Ammon's horn (tissue), 1 donor: Measurements from ENCODE around the gene CHAD.
"Not testable (repeated sequence)": the region's sequence is repeated elsewhere in the genome, so short reads cannot be mapped to it uniquely, and the experiment has no call there.

Source experiments
- DNase-seq: peaks from one replicate; pipeline ENCODE4 v3.0.0-alpha.2; 2016; ENCODE audit warnings: low spot score

The CHAD gene

GRCh38 chr17:50495217-50495823 lies 26.6 kb upstream of the CHAD start:
- DNase-seq, result no peak

- no peak for DNase-seq
These were observed 25.1 kb upstream of the CHAD start for GRCh38 chr17:50493744-50494143.

- DNase-seq, result no peak
These were observed 23.5 kb upstream of the CHAD start for GRCh38 chr17:50492214-50492613.

- DNase-seq, result no peak
These were observed 22.8 kb upstream of the CHAD start for GRCh38 chr17:50491505-50491904.

- no peak for DNase-seq
These were observed 20.2 kb upstream of the CHAD start for GRCh38 chr17:50488880-50489279.

GRCh38 chr17:50487213-50488096 lies 18.8 kb upstream of the CHAD start:
- no peak for DNase-seq

GRCh38 chr17:50484386-50485155 lies 15.9 kb upstream of the CHAD start:
- no peak for DNase-seq

- DNase-seq, result no peak
These were observed 14.6 kb upstream of the CHAD start for GRCh38 chr17:50483266-50483665.

- peak; percentile 95 for DNase-seq
These were observed 13.8 kb upstream of the CHAD start for GRCh38 chr17:50482516-50482915.

- no peak for DNase-seq
These were observed 13.4 kb upstream of the CHAD start for GRCh38 chr17:50482110-50482509.

- no peak for DNase-seq
These were observed 13.0 kb upstream of the CHAD start for GRCh38 chr17:50481648-50482047.

- no peak for DNase-seq
These were observed 12.3 kb upstream of the CHAD start for GRCh38 chr17:50480854-50481490.

- no peak for DNase-seq
These were observed 11.6 kb upstream of the CHAD start for GRCh38 chr17:50480142-50480764.

- peak; percentile 64 for DNase-seq
These were observed 11.0 kb upstream of the CHAD start for GRCh38 chr17:50479522-50480141.

GRCh38 chr17:50478391-50479381 lies 10.0 kb upstream of the CHAD start, which contains the start of gene RSAD1:
Gene RSAD1 (plus strand): TSS chr17:50478860. CDS start chr17:50478885, 25 bp downstream.
- peak; percentile 90 for DNase-seq

- no peak for DNase-seq
These were observed 9.3 kb upstream of the CHAD start for GRCh38 chr17:50477976-50478375.

- DNase-seq, result no peak
These were observed 8.1 kb upstream of the CHAD start for GRCh38 chr17:50476545-50477315.

- DNase-seq, result not testable (repeated sequence)
These were observed 7.3 kb upstream of the CHAD start for GRCh38 chr17:50475775-50476544.
